Measurements from ENCODE around the gene ZFAND5. TPM values are rescaled to one million over a fixed set of nuclear protein-coding genes. Genes with fewer than 3 reads are reported as not detected.

The ZFAND5 gene
- total RNA-seq, 1 experiment from 2014 or later, result 84.1 TPM

DNA sequence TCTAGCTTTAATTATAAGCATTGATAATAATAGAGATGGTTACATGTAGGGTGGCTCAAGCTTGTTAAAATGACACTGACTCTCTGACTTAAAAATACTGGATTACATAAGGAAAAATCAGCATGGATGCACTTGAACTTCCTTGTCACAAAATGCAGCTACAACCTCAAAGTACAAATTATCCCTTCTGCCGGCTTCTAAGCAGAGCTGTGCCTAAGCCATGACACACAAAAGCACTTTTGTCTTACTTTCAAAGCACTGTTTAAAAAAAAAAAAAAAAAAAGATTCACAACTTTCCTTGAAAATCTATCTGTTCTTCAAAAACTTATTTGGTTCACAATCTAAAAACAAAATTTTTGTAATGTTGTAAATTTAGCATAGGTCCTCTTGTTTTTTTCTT, 36.4 kb upstream of the ZFAND5 start:
- CTCF ChIA-PET, result no interaction called here
- no peaks in the 10 kb centered on the region for H3K27me3 ChIP-seq (ENCODE audit: low read length)

DNA sequence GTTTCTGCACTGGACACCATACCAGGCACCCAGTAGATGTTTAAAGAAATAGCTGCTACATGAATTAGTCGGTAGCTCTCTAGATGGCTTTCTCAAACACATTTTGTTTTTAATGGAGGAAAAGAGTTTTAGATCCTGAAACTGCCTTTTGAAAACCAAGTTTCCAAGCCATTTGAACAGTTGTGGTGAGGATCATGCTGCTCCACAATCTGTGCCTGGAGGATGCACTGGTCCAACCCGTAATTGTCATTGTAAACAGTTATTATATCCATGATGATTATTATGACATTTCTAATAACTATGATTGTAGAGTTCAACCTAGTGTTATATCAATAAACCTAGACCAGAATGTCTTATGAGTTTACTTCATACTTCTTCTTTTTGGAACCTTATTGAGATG, 35.9 kb upstream of the ZFAND5 start:
- Histone ChIP-seq H2AFZ (ENCODE audit: low read length) (no peak overlapping the region), H3K9me3 (ENCODE audit: low read length) (no peaks in the 10 kb centered on the region), H3K4me1 (ENCODE audit: insufficient read depth, low read length) (peaks cover 10% of the 10 kb centered on the region), H3K27me3 (ENCODE audit: low read length) (no peaks in the 10 kb centered on the region), H3K27ac (ENCODE audit: low read length) (no peak overlapping the region), H3K4me2 (ENCODE audit: low read length) (no peak overlapping the region), H3K9me2 (replicated peaks; ENCODE audit: low read length) (no peaks in the 10 kb centered on the region), H3K9ac (ENCODE audit: low read length) (no peak overlapping the region), H3K4me3 (ENCODE audit: low read length) (no peak overlapping the region), H3K79me2 (ENCODE audit: low read length) (no peaks in the 10 kb centered on the region), H4K20me1 (ENCODE audit: low read length) (no peaks in the 10 kb centered on the region), H3K36me3 (ENCODE audit: low read depth, low read length) (no peaks in the 10 kb centered on the region), H3F3A (ENCODE audit: low read length, unreplicated experiment) (no peaks in the 10 kb centered on the region)
- ATAC-seq (no peak), DNase-seq (no peak)
- ChIA-PET POLR2A (ENCODE audit: unreplicated experiment) (no interaction called here), CTCF (no interaction called here)
- intact Hi-C loops (cut with micrococcal nuclease), result no loop called here
- TF ChIP-seq, protein P1, sequence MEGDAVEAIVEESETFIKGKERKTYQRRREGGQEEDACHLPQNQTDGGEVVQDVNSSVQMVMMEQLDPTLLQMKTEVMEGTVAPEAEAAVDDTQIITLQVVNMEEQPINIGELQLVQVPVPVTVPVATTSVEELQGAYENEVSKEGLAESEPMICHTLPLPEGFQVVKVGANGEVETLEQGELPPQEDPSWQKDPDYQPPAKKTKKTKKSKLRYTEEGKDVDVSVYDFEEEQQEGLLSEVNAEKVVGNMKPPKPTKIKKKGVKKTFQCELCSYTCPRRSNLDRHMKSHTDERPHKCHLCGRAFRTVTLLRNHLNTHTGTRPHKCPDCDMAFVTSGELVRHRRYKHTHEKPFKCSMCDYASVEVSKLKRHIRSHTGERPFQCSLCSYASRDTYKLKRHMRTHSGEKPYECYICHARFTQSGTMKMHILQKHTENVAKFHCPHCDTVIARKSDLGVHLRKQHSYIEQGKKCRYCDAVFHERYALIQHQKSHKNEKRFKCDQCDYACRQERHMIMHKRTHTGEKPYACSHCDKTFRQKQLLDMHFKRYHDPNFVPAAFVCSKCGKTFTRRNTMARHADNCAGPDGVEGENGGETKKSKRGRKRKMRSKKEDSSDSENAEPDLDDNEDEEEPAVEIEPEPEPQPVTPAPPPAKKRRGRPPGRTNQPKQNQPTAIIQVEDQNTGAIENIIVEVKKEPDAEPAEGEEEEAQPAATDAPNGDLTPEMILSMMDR (conservative IDR thresholded peaks at IDR 0.05; ENCODE audit: low read depth, low read length), result no peak
- no peak for TF ChIP-seq EZH2 (IDR thresholded peaks at IDR 0.05; ENCODE audit: low read length, unreplicated experiment)
- TF ChIP-seq EZH2phosphoT487 (IDR thresholded peaks at IDR 0.05; ENCODE audit: borderline replicate concordance, low read length), result no peak
- BruUV-seq (replicated peaks), result no TSS peak

More for the DNA sequence above, 36.4 kb upstream of the ZFAND5 start:
- Histone ChIP-seq H3K4me3 (ENCODE audit: low read length) (no peak overlapping the region), H3K4me2 (ENCODE audit: low read length) (no peak overlapping the region), H3K27ac (ENCODE audit: low read length) (no peak overlapping the region), H3K36me3 (ENCODE audit: low read depth, low read length) (no peaks in the 10 kb centered on the region), H4K20me1 (ENCODE audit: low read length) (no peaks in the 10 kb centered on the region), H3K4me1 (ENCODE audit: insufficient read depth, low read length) (peaks cover 5% of the 10 kb centered on the region), H3K9me2 (replicated peaks; ENCODE audit: low read length) (no peaks in the 10 kb centered on the region), H3K9ac (ENCODE audit: low read length) (no peak overlapping the region), H3K9me3 (ENCODE audit: low read length) (no peaks in the 10 kb centered on the region), H2AFZ (ENCODE audit: low read length) (no peak overlapping the region), H3K79me2 (ENCODE audit: low read length) (no peaks in the 10 kb centered on the region), H3F3A (ENCODE audit: low read length, unreplicated experiment) (no peaks in the 10 kb centered on the region)
- intact Hi-C loops (cut with micrococcal nuclease), result no loop called here
- ATAC-seq (no peak), DNase-seq (no peak)
- POLR2A ChIA-PET (ENCODE audit: unreplicated experiment), result no interaction called here
- no peak for TF ChIP-seq EZH2phosphoT487 (IDR thresholded peaks at IDR 0.05; ENCODE audit: borderline replicate concordance, low read length)
- TF ChIP-seq EZH2 (IDR thresholded peaks at IDR 0.05; ENCODE audit: low read length, unreplicated experiment), result no peak
- TF ChIP-seq, protein P1 (conservative IDR thresholded peaks at IDR 0.05; ENCODE audit: low read depth, low read length), result no peak
- BruUV-seq (replicated peaks), result no TSS peak

DNA sequence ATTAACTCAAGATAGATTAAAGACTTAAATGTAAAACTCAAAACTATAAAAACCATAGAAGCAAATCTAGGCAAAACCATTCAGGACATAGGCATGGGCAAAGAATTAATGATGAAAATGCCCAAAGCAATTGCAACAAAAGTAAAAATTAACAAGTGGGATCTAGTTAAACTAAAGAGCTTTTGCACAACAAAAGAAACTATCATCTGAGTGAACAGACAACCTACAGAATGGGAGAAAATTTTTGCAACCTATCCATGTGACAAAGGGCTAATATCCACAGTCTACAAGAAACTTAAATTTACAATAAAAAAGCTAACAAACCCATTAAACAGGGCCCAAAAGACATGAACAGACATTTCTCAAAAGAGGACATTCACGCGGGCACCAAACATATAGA, 34.4 kb upstream of the ZFAND5 start:
- ATAC-seq (no peak), DNase-seq (no peak)
- intact Hi-C loops (cut with micrococcal nuclease), result no loop called here
- H3K79me2 ChIP-seq (ENCODE audit: low read length), result no peaks in the 10 kb centered on the region
- no peak overlapping the region for H3K9ac ChIP-seq (ENCODE audit: low read length)
- no peaks in the 10 kb centered on the region for H4K20me1 ChIP-seq (ENCODE audit: low read length)
- H3K4me1 ChIP-seq (ENCODE audit: insufficient read depth, low read length), result peaks cover 10% of the 10 kb centered on the region
- CTCF ChIA-PET, result no interaction called here
- no peak overlapping the region for H3K4me3 ChIP-seq (ENCODE audit: low read length)
- no peak for TF ChIP-seq EZH2phosphoT487 (IDR thresholded peaks at IDR 0.05; ENCODE audit: borderline replicate concordance, low read length)
- TF ChIP-seq EZH2 (IDR thresholded peaks at IDR 0.05; ENCODE audit: low read length, unreplicated experiment), result no peak
- TF ChIP-seq, protein P1 (conservative IDR thresholded peaks at IDR 0.05; ENCODE audit: low read depth, low read length), result no peak
- POLR2A ChIA-PET (ENCODE audit: unreplicated experiment), result no interaction called here
- no peak overlapping the region for H2AFZ ChIP-seq (ENCODE audit: low read length)
- BruUV-seq (replicated peaks), result no TSS peak
- no peaks in the 10 kb centered on the region for H3K36me3 ChIP-seq (ENCODE audit: low read depth, low read length)
- H3K27ac ChIP-seq (ENCODE audit: low read length), result no peak overlapping the region
- no peaks in the 10 kb centered on the region for H3F3A ChIP-seq (ENCODE audit: low read length, unreplicated experiment)
- no peaks in the 10 kb centered on the region for H3K9me3 ChIP-seq (ENCODE audit: low read length)
- H3K4me2 ChIP-seq (ENCODE audit: low read length), result no peak overlapping the region
- H3K27me3 ChIP-seq (ENCODE audit: low read length), result no peaks in the 10 kb centered on the region
- no peaks in the 10 kb centered on the region for H3K9me2 ChIP-seq (replicated peaks; ENCODE audit: low read length)

Data from PC-3 (cell line).